ENCODE data around the gene ZSWIM7. TPM values are rescaled to one million over a fixed set of nuclear protein-coding genes. Genes with fewer than 3 reads are reported as not detected.

ZSWIM7 gene
- total RNA-seq, 1 experiment from 2014 or later = 13.8 TPM

DNA sequence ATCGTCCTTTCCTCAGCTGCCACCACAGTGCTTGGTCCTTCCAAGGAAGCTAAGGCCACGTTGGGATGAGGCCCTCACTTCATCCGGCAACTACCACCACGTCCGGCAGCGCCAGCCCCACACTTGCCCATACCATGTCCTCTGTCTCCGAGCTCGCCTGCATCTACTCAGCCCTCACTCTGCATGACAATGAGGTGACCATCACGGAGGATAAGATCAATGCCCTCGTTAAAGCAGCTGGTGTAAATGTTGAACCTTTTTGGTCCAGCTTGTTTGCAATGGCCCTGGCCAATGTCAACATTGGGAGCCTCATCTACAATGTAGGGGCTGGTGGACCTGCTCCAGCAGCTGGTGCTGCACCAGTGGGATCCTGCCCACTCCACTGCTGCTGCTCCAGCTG lies 45.0 kb upstream of the ZSWIM7 start:
- Histone ChIP-seq H3K4me3 (ENCODE audit: low read depth, low read length) (no peak overlapping the region), H3K9me3 (no peaks in the 10 kb centered on the region), H3K36me3 (ENCODE audit: control insufficient read depth, insufficient read depth, low read length) (no peaks in the 10 kb centered on the region), H3K27me3 (replicated peaks; ENCODE audit: control insufficient read depth, insufficient read depth, low read length) (no peaks in the 10 kb centered on the region), H3K4me1 (no peaks in the 10 kb centered on the region)
- Mint-ChIP-seq H3K27me3 (ENCODE audit: insufficient read depth, unreplicated experiment) (no peaks in the 10 kb centered on the region), H3K27ac (ENCODE audit: unreplicated experiment) (no peak overlapping the region), H3K4me3 (ENCODE audit: unreplicated experiment) (no peak overlapping the region), H3K4me1 (ENCODE audit: low read depth, unreplicated experiment) (no peaks in the 10 kb centered on the region), H3K9me3 (ENCODE audit: unreplicated experiment) (no peaks in the 10 kb centered on the region), H3K36me3 (ENCODE audit: insufficient read depth, unreplicated experiment) (peaks cover 54% of the 10 kb centered on the region)
- intact Hi-C loops (cut with micrococcal nuclease; ENCODE audit: unreplicated experiment) = no loop called here
- CTCF ChIA-PET = interaction anchor here (0.5 kb wide), 1 partner anchor 46 kb away, joined by 3 read pairs; no protein-coding TSS in a partner anchor
- DNase-seq = no peak
- POLR2A ChIA-PET = no interaction called here
- TF ChIP-seq, protein P1, sequence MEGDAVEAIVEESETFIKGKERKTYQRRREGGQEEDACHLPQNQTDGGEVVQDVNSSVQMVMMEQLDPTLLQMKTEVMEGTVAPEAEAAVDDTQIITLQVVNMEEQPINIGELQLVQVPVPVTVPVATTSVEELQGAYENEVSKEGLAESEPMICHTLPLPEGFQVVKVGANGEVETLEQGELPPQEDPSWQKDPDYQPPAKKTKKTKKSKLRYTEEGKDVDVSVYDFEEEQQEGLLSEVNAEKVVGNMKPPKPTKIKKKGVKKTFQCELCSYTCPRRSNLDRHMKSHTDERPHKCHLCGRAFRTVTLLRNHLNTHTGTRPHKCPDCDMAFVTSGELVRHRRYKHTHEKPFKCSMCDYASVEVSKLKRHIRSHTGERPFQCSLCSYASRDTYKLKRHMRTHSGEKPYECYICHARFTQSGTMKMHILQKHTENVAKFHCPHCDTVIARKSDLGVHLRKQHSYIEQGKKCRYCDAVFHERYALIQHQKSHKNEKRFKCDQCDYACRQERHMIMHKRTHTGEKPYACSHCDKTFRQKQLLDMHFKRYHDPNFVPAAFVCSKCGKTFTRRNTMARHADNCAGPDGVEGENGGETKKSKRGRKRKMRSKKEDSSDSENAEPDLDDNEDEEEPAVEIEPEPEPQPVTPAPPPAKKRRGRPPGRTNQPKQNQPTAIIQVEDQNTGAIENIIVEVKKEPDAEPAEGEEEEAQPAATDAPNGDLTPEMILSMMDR (IDR thresholded peaks at IDR 0.05; ENCODE audit: insufficient read depth in 1 of 2, low read depth in 1 of 2, low read length in 1 of 2, severe bottlenecking in 1 of 2, unreplicated experiment in 1 of 2) = no peak
- no TSS peak for BruUV-seq (replicated peaks)

DNA sequence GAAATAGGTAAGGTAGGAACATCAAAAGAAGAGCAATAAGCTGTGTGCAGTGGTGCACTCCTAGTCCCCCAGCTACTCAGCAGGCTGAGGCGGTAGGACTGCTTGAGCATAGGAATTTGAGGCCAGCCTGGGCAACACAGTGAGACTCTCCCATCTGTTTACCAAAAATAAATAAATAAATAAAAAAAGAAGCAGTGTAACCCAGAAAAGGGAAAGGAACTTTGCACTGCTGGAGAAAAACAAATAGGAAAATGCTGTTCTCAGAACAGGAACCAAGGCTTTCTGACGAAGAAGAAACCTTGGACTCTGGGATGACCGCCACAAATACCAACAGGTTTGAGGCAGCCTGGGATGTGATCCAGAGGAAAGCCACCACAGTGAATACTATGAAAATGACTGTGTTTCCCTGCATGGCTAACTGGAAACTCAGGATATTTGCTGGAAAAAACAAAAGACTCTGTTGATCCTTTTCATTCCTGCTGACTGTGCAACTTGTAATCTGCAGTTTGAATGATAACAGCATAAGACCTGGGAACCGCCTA lies 41.3 kb upstream of the ZSWIM7 start:
- Mint-ChIP-seq H3K9me3 (ENCODE audit: unreplicated experiment) (no peaks in the 10 kb centered on the region), H3K27me3 (ENCODE audit: insufficient read depth, unreplicated experiment) (no peaks in the 10 kb centered on the region), H3K27ac (ENCODE audit: unreplicated experiment) (no peak overlapping the region), H3K36me3 (ENCODE audit: insufficient read depth, unreplicated experiment) (peaks cover 70% of the 10 kb centered on the region), H3K4me1 (ENCODE audit: low read depth, unreplicated experiment) (no peaks in the 10 kb centered on the region), H3K4me3 (ENCODE audit: unreplicated experiment) (no peak overlapping the region)
- H3K9me3 ChIP-seq = no peaks in the 10 kb centered on the region
- intact Hi-C loops (cut with micrococcal nuclease; ENCODE audit: unreplicated experiment) = no loop called here
- H3K4me3 ChIP-seq (ENCODE audit: low read depth, low read length) = no peak overlapping the region
- no peaks in the 10 kb centered on the region for H3K36me3 ChIP-seq (ENCODE audit: control insufficient read depth, insufficient read depth, low read length)
- no TSS peak for BruUV-seq (replicated peaks)
- POLR2A ChIA-PET = no interaction called here
- H3K27me3 ChIP-seq (replicated peaks; ENCODE audit: control insufficient read depth, insufficient read depth, low read length) = no peaks in the 10 kb centered on the region
- CTCF ChIA-PET = no interaction called here
- TF ChIP-seq, protein P1 (IDR thresholded peaks at IDR 0.05; ENCODE audit: insufficient read depth in 1 of 2, low read depth in 1 of 2, low read length in 1 of 2, severe bottlenecking in 1 of 2, unreplicated experiment in 1 of 2) = no peak
- no peaks in the 10 kb centered on the region for H3K4me1 ChIP-seq
- no peak for DNase-seq

DNA sequence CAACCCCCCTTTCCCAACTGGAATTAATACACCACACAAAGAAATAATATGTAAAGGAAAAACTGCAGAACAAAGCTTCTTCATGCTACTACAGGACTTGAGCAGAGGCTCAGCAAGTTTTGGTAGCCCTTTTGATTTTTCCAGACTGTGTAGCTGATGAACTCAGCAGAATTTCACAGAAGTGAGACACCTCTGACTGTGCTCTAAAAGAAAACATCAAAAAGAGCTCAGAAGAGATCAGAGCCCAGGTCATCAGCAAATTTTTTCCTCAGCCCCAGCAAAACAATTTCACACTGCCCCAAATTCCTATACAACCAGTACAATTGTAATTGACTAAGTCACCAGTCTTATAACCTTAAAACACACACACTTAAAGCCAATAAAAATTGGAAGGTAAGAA lies 38.1 kb upstream of the ZSWIM7 start:
- H3K4me1 Mint-ChIP-seq (ENCODE audit: low read depth, unreplicated experiment) = no peaks in the 10 kb centered on the region
- Histone ChIP-seq H3K9me3 (no peaks in the 10 kb centered on the region), H3K4me1 (no peaks in the 10 kb centered on the region), H3K4me3 (ENCODE audit: low read depth, low read length) (no peak overlapping the region), H3K27me3 (replicated peaks; ENCODE audit: control insufficient read depth, insufficient read depth, low read length) (no peaks in the 10 kb centered on the region), H3K36me3 (ENCODE audit: control insufficient read depth, insufficient read depth, low read length) (no peaks in the 10 kb centered on the region)
- TF ChIP-seq, protein P1 (IDR thresholded peaks at IDR 0.05; ENCODE audit: insufficient read depth in 1 of 2, low read depth in 1 of 2, low read length in 1 of 2, severe bottlenecking in 1 of 2, unreplicated experiment in 1 of 2) = no peak
- ChIA-PET POLR2A (no interaction called here), CTCF (no interaction called here)
- no peak overlapping the region for H3K27ac Mint-ChIP-seq (ENCODE audit: unreplicated experiment)
- peaks cover 72% of the 10 kb centered on the region for H3K36me3 Mint-ChIP-seq (ENCODE audit: insufficient read depth, unreplicated experiment)
- H3K27me3 Mint-ChIP-seq (ENCODE audit: insufficient read depth, unreplicated experiment) = no peaks in the 10 kb centered on the region
- no peak for DNase-seq
- no peak overlapping the region for H3K4me3 Mint-ChIP-seq (ENCODE audit: unreplicated experiment)
- intact Hi-C loops (cut with micrococcal nuclease; ENCODE audit: unreplicated experiment) = no loop called here
- no TSS peak for BruUV-seq (replicated peaks)
- no peaks in the 10 kb centered on the region for H3K9me3 Mint-ChIP-seq (ENCODE audit: unreplicated experiment)
